GM12892 (cell line): ENCODE results near the gene CXCR5.

ENCODE experiments used
- POLR2A ChIP-seq: IDR thresholded peaks from 2 replicates; pipeline ENCODE4 v1.6.1; 2011; ENCODE audit warnings: low read depth, low read length, control low read depth
- POLR2AphosphoS5 ChIP-seq: IDR thresholded peaks from 2 replicates; pipeline ENCODE4 v1.6.1; 2011; ENCODE audit warnings: low read depth, low read length, control low read depth
- TAF1 ChIP-seq: IDR thresholded peaks from 2 replicates; pipeline ENCODE4 v1.6.1; 2011; ENCODE audit warnings: low read depth, mild to moderate bottlenecking, control low read depth, low read length, borderline replicate concordance

DNA sequence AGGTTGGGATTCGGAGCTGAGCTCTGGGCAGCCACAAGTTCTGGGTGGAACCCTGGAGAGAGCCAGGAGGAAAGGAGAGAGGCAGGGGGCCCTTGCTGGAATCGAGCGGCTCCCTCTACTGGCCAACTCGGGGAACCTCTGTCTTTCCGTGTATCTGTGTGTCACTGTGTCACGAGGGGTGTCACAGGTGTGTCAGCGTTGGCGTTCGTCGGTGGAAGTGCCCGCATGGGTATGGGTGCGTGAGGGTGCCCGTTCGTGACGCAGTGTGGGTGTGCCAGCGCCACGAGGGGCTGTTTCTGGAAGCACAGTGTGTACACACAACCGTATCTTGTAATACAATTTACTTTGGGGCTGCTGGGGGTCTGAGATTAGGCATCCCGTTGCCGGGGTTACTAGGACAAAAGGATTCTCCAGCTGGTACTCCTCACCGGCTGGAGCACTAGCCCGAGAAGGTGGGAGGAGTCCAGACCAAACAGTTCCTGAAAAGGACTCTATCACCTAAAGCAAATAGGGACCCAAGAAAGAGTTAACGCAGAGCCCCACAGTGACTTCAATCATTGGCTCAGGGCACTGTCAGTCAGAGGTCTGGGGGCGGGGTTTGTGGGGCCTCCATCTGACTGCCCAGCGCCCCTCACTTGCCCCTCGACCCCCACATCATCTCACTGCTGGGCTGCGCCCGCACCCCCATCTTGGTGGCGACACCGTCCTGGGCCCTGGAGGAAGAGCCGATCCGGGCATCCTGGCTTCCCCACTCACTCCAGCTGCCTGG lies 44.6 kb downstream of the CXCR5 start:
- TF ChIP-seq POLR2A (no peak), POLR2AphosphoS5 (no peak), TAF1 (no peak)
